ENCODE data around the gene TBX1.
"Not testable (repeated sequence)": the region's sequence is repeated elsewhere in the genome, so short reads cannot be mapped to it uniquely, and the experiment has no call there.

DNA sequence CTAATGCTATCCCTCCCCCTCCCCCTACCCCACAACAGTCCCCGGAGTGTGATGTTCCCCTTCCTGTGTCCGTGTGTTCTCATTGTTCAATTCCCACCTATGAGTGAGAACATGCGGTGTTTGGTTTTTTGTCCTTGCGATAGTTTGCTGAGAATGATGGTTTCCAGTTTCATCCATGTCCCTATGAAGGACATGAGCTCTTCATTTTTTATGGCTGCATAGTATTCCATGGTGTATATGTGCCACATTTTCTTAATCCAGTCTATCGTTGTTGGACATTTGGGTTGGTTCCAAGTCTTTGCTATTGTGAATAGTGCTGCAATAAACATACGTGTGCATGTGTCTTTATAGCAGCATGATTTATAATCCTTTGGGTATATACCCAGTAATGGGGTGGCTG lies 16.6 kb downstream of the TBX1 start:
- TF ChIP-seq CTCF (IDR thresholded peaks at IDR 0.05; ENCODE audit: low read depth, low read length), result not testable (repeated sequence)
- TF ChIP-seq, protein P1, sequence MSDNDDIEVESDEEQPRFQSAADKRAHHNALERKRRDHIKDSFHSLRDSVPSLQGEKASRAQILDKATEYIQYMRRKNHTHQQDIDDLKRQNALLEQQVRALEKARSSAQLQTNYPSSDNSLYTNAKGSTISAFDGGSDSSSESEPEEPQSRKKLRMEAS (IDR thresholded peaks at IDR 0.05; ENCODE audit: low read depth, low read length), result not testable (repeated sequence)

Data from NB4 (cell line).